Stimulated activated CD4-positive, alpha-beta T cell treated with anti-CD3 and anti-CD28 coated beads, Interleukin-12 subunit alpha, Interleukin-12 subunit beta, amount 100 ng/mL, for 24 hours (primary cell): ENCODE data around the gene RPRM.
"Not testable (repeated sequence)": the region's sequence is repeated elsewhere in the genome, so short reads cannot be mapped to it uniquely, and the experiment has no call there.

ENCODE experiments used
- DNase-seq, 2 experiments: peaks; one replicate each; pipeline ENCODE4 v3.0.0-alpha.2; 2020; ENCODE audit warnings: low read depth in 2 of 2

Gene RPRM

GRCh38 chr2:153478289-153479261 is at the start of gene RPRM:
Gene RPRM (minus strand): TSS chr2:153478762. CDS start chr2:153478565, 197 bp downstream.
- peak in 1 of 2 experiments; percentile 24 for DNase-seq

- peak in 1 of 2 experiments; percentile 41 for DNase-seq
Measured at GRCh38 chr2:153519257-153519875, 40.8 kb upstream of the RPRM start.

GRCh38 chr2:153512331-153512730 is 33.8 kb upstream of the RPRM start:
- DNase-seq, result no peak

- no peak for DNase-seq
Measured at GRCh38 chr2:153510996-153511395, 32.4 kb upstream of the RPRM start.

GRCh38 chr2:153509133-153509532 is 30.6 kb upstream of the RPRM start:
- DNase-seq, result no peak

- not testable (repeated sequence) for DNase-seq
Measured at GRCh38 chr2:153506499-153506898, 27.9 kb upstream of the RPRM start.

GRCh38 chr2:153499439-153499838 is 20.9 kb upstream of the RPRM start:
- DNase-seq, result no peak

- DNase-seq, result no peak
Measured at GRCh38 chr2:153497938-153498629, 19.5 kb upstream of the RPRM start.

GRCh38 chr2:153495725-153496124 is 17.2 kb upstream of the RPRM start:
- DNase-seq, result no peak

- DNase-seq, result no peak
Measured at GRCh38 chr2:153488072-153488471, 9.5 kb upstream of the RPRM start.

GRCh38 chr2:153487448-153487847 is 8.9 kb upstream of the RPRM start:
- no peak for DNase-seq

- DNase-seq, result no peak
Measured at GRCh38 chr2:153479573-153479972, 1.0 kb upstream of the RPRM start.

GRCh38 chr2:153477636-153478288 is 800 bp downstream of the RPRM start:
- no peak for DNase-seq

- DNase-seq, result no peak
Measured at GRCh38 chr2:153476816-153477635, 1.5 kb downstream of the RPRM start.

GRCh38 chr2:153476491-153476815 is 2.1 kb downstream of the RPRM start:
- no peak for DNase-seq

- no peak for DNase-seq
Measured at GRCh38 chr2:153474876-153475435, 3.6 kb downstream of the RPRM start.

GRCh38 chr2:153474407-153474806 is 4.2 kb downstream of the RPRM start:
- no peak for DNase-seq

- DNase-seq, result no peak
Measured at GRCh38 chr2:153470867-153471266, 7.7 kb downstream of the RPRM start.

- DNase-seq, result no peak
Measured at GRCh38 chr2:153464395-153464794, 14.2 kb downstream of the RPRM start.

- DNase-seq, result no peak
Measured at GRCh38 chr2:153462338-153462859, 16.2 kb downstream of the RPRM start.
